MM.1S (cell line): Measurements from ENCODE around the gene FRMD3.

ENCODE experiments used
- DNase-seq: peaks from one replicate; pipeline ENCODE4 v3.0.0-alpha.2; 2015
- H2AFZ ChIP-seq: fragments of 300-600 bp; sonication (generic); 2 replicates; pipeline ENCODE4 v1.6.0; 2016; ENCODE audit warnings: antibody characterized with exemption, low read length
- H3F3A ChIP-seq: fragments of 300-600 bp; sonication (generic); 2 replicates; pipeline ENCODE4 v1.6.1; 2016; ENCODE audit warnings: mild to moderate bottlenecking, antibody characterized with exemption, low read length, moderate library complexity, mixed read lengths; ENCODE audit not compliant: insufficient read depth
- H3K27ac ChIP-seq: fragments of 300-600 bp; sonication (generic); 2 replicates; pipeline ENCODE4 v1.5.1; 2016; ENCODE audit warnings: mild to moderate bottlenecking, low read length
- H3K27me3 ChIP-seq: fragments of 300-600 bp; sonication (generic); replicated peaks from 2 replicates; pipeline ENCODE4 v1.6.0; 2016; ENCODE audit warnings: low read length; ENCODE audit not compliant: insufficient read depth
- H3K36me3 ChIP-seq: fragments of 300-600 bp; sonication (generic); replicated peaks from 2 replicates; pipeline ENCODE4 v1.6.1; 2016; ENCODE audit warnings: mild to moderate bottlenecking, low read length, mixed read lengths; ENCODE audit not compliant: insufficient read depth
- H3K4me1 ChIP-seq: fragments of 300-600 bp; sonication (generic); 2 replicates; pipeline ENCODE4 v1.6.1; 2016; ENCODE audit warnings: low read length, mixed read lengths
- H3K4me2 ChIP-seq: fragments of 300-600 bp; sonication (generic); 2 replicates; pipeline ENCODE4 v1.6.0; 2016; ENCODE audit warnings: low read depth, low read length
- H3K4me3 ChIP-seq: fragments of 300-600 bp; sonication (generic); 2 replicates; pipeline ENCODE4 v1.5.1; 2016; ENCODE audit warnings: low read length, mixed read lengths
- H3K79me2 ChIP-seq: fragments of 300-600 bp; sonication (generic); 2 replicates; pipeline ENCODE4 v1.6.1; 2016; ENCODE audit warnings: mixed run types, low read length, mixed read lengths
- H3K9ac ChIP-seq: fragments of 300-600 bp; sonication (generic); 2 replicates; pipeline ENCODE4 v1.6.1; 2016; ENCODE audit warnings: low read length, mixed read lengths
- H3K9me2 ChIP-seq: fragments of 300-600 bp; sonication (generic); replicated peaks from 2 replicates; pipeline ENCODE4 v1.6.1; 2016; ENCODE audit warnings: mild to moderate bottlenecking, low read length, mixed read lengths; ENCODE audit not compliant: insufficient read depth
- H3K9me3 ChIP-seq: fragments of 300-600 bp; sonication (generic); replicated peaks from 2 replicates; pipeline ENCODE4 v1.6.1; 2016; ENCODE audit warnings: mild to moderate bottlenecking, low read length, mixed read lengths; ENCODE audit not compliant: insufficient read depth
- H4K20me1 ChIP-seq: fragments of 300-600 bp; sonication (generic); 2 replicates; pipeline ENCODE4 v1.6.1; 2016; ENCODE audit warnings: mild to moderate bottlenecking, low read length, moderate library complexity, mixed read lengths; ENCODE audit not compliant: insufficient read depth
- EZH2 ChIP-seq: fragments of 300-600 bp; sonication (generic); optimal IDR thresholded peaks from 2 replicates; pipeline ENCODE3; 2017; ENCODE audit warnings: low read depth, mild to moderate bottlenecking, antibody characterized with exemption, low read length, mixed read lengths
- EZH2phosphoT487 ChIP-seq: fragments of 300-600 bp; sonication (generic); IDR thresholded peaks from 2 replicates; pipeline ENCODE4 v1.6.1; 2018; ENCODE audit warnings: antibody characterized with exemption, low read length
- TF ChIP-seq, protein P1 (sequence below): fragments of 300-600 bp; sonication (generic); IDR thresholded peaks from 2 replicates; pipeline ENCODE4 v1.5.1; 2016; ENCODE audit warnings: antibody characterized with exemption, low read length, mixed read lengths

Gene FRMD3

DNA sequence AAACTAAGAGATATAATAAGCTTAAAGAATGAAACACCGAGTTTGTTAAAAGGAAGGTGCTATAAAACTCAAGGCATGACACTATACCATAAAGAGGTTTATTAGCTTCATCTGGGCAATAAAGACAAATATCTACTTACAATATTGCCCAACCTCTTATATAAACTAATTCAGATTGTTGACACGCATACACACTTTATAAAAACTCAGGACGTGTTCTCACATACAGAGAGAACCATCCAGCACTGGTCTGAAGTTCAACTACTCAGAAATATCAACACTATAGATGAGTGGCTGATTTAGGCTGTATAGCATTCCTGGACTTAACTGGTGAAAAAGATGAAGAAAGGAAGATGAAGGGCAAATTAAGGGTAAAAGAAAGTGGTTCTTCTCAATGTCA is 81.2 kb downstream of the FRMD3 start:
- H3K4me2 ChIP-seq = no peak overlapping the region
- no peak overlapping the region for H3K4me3 ChIP-seq
- H3K9me2 ChIP-seq = no peaks in the 10 kb centered on the region
- H3K27me3 ChIP-seq = no peaks in the 10 kb centered on the region
- no peak overlapping the region for H3K27ac ChIP-seq
- H3K4me1 ChIP-seq = no peaks in the 10 kb centered on the region
- DNase-seq = no peak
- no peak overlapping the region for H2AFZ ChIP-seq
- TF ChIP-seq EZH2 (no peak), EZH2phosphoT487 (no peak)
- TF ChIP-seq, protein P1, sequence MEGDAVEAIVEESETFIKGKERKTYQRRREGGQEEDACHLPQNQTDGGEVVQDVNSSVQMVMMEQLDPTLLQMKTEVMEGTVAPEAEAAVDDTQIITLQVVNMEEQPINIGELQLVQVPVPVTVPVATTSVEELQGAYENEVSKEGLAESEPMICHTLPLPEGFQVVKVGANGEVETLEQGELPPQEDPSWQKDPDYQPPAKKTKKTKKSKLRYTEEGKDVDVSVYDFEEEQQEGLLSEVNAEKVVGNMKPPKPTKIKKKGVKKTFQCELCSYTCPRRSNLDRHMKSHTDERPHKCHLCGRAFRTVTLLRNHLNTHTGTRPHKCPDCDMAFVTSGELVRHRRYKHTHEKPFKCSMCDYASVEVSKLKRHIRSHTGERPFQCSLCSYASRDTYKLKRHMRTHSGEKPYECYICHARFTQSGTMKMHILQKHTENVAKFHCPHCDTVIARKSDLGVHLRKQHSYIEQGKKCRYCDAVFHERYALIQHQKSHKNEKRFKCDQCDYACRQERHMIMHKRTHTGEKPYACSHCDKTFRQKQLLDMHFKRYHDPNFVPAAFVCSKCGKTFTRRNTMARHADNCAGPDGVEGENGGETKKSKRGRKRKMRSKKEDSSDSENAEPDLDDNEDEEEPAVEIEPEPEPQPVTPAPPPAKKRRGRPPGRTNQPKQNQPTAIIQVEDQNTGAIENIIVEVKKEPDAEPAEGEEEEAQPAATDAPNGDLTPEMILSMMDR = no peak
- H4K20me1 ChIP-seq = no peaks in the 10 kb centered on the region
- H3K9me3 ChIP-seq = no peaks in the 10 kb centered on the region
- no peaks in the 10 kb centered on the region for H3K36me3 ChIP-seq
- H3K9ac ChIP-seq = no peak overlapping the region
- H3F3A ChIP-seq = no peaks in the 10 kb centered on the region
- H3K79me2 ChIP-seq = no peaks in the 10 kb centered on the region

DNA sequence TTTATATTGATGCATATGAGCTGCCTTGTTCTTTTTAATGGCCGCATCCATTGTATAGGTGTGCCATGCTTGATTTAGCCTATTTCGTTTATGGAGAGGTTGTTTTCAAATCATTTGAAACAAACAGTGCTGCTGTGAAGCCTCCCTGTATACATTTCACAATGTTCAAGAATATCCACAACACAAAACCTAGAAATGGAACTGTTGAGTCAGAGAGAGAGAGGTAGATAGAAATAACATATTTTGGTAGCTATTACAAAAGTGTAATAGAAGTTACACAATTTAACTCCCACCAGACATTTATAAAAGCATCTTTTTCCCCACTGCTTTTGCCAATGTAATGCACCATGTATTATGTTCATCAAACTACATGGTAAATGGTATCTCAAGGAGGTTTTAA is 82.0 kb downstream of the FRMD3 start:
- Histone ChIP-seq H3K36me3 (no peaks in the 10 kb centered on the region), H3K9me3 (no peaks in the 10 kb centered on the region)

DNA sequence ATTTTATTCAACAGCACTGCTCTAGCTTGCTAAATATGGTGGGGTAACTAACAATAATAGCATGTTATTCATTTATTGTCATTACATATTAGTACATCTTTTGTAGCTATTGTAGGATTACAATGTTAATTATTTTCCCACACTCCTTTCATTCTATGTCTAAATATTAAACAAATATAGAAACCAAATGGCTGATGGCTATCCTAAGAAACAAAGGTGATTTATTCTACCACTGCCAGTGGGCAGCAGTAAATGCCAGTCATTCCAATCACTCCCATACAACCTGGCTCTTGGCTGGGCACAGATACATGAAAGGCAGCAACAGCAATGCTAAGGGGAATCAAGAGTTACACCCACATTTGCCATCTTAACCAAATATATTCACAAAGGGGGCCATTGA is 84.1 kb downstream of the FRMD3 start:
- Histone ChIP-seq H3K79me2 (no peaks in the 10 kb centered on the region), H3K4me1 (no peaks in the 10 kb centered on the region), H3K9me3 (no peaks in the 10 kb centered on the region), H3K9me2 (no peaks in the 10 kb centered on the region), H3K4me2 (no peak overlapping the region), H2AFZ (no peak overlapping the region), H4K20me1 (no peaks in the 10 kb centered on the region), H3F3A (no peaks in the 10 kb centered on the region), H3K9ac (no peak overlapping the region), H3K36me3 (no peaks in the 10 kb centered on the region), H3K27ac (no peak overlapping the region), H3K4me3 (no peak overlapping the region), H3K27me3 (no peaks in the 10 kb centered on the region)
- no peak for TF ChIP-seq EZH2
- TF ChIP-seq, protein P1 = no peak
- no peak for TF ChIP-seq EZH2phosphoT487
- no peak for DNase-seq

More for the DNA sequence above, 82.0 kb downstream of the FRMD3 start:
- H3K4me1 ChIP-seq = no peaks in the 10 kb centered on the region
- no peaks in the 10 kb centered on the region for H3K79me2 ChIP-seq
- no peak for TF ChIP-seq EZH2
- TF ChIP-seq, protein P1 = no peak
- no peak for TF ChIP-seq EZH2phosphoT487
- no peak overlapping the region for H2AFZ ChIP-seq
- H3F3A ChIP-seq = no peaks in the 10 kb centered on the region
- no peak for DNase-seq
- no peak overlapping the region for H3K4me2 ChIP-seq
- no peaks in the 10 kb centered on the region for H3K27me3 ChIP-seq
- H3K4me3 ChIP-seq = no peak overlapping the region
- no peaks in the 10 kb centered on the region for H3K9me2 ChIP-seq
- H3K27ac ChIP-seq = no peak overlapping the region
- no peak overlapping the region for H3K9ac ChIP-seq
- no peaks in the 10 kb centered on the region for H4K20me1 ChIP-seq
